DND-41 (cell line): ENCODE results near the gene UQCRFS1.
"Not testable (repeated sequence)": the region's sequence is repeated elsewhere in the genome, so short reads cannot be mapped to it uniquely, and the experiment has no call there.

Experiments used
- ATAC-seq: fragments of 200-7000 bp; cut with Tn5 transposase; 3 replicates; pipeline ENCODE4 v1.9.1; 2021; ENCODE audit warnings: low read depth; ENCODE audit not compliant: insufficient read depth
- DNase-seq: peaks from one replicate; pipeline ENCODE4 v3.0.0-alpha.2; 2020
- H2AFZ ChIP-seq: 2 replicates; pipeline ENCODE4 v1.6.0; 2012; ENCODE audit warnings: low read depth, low read length
- H3K27ac ChIP-seq: 2 replicates; pipeline ENCODE4 v1.5.1; 2012; ENCODE audit warnings: low read length, inconsistent platforms
- H3K27me3 ChIP-seq: fragments of 200-600 bp; sonication (generic); 2 replicates; pipeline ENCODE4 v1.6.0; 2012; ENCODE audit warnings: low read length, mild to moderate bottlenecking, inconsistent platforms; ENCODE audit not compliant: insufficient read depth, poor library complexity
- H3K36me3 ChIP-seq: 2 replicates; pipeline ENCODE4 v1.5.1; 2012; ENCODE audit warnings: low read length, inconsistent platforms; ENCODE audit not compliant: insufficient read depth
- H3K4me1 ChIP-seq: 2 replicates; pipeline ENCODE4 v1.5.1; 2012; ENCODE audit warnings: mild to moderate bottlenecking, low read length; ENCODE audit not compliant: insufficient read depth
- H3K4me2 ChIP-seq: 2 replicates; pipeline ENCODE4 v1.6.0; 2012; ENCODE audit warnings: mild to moderate bottlenecking, moderate library complexity, low read length, inconsistent platforms; ENCODE audit not compliant: insufficient read depth
- H3K4me3 ChIP-seq, 2 experiments: fragments of 200-600 bp in 1 of 2; shearing (Covaris generic) in 1 of 2; 2 replicates each; pipeline ENCODE4 v1.5.1; 2012 to 2016; ENCODE audit warnings: inconsistent platforms in 2 of 2, low read length in 2 of 2, mild to moderate bottlenecking in 2 of 2, low read depth in 1 of 2, moderate library complexity in 1 of 2
- H3K79me2 ChIP-seq: 2 replicates; pipeline ENCODE4 v1.6.0; 2012; ENCODE audit warnings: low read length, inconsistent platforms; ENCODE audit not compliant: insufficient read depth
- H3K9ac ChIP-seq: 2 replicates; pipeline ENCODE4 v1.6.0; 2012; ENCODE audit warnings: low read depth, mild to moderate bottlenecking, inconsistent platforms, low read length, moderate library complexity
- H3K9me3 ChIP-seq: 2 replicates; pipeline ENCODE4 v1.5.1; 2012; ENCODE audit warnings: low read length, moderate library complexity, mild to moderate bottlenecking, inconsistent platforms; ENCODE audit not compliant: insufficient read depth, severe bottlenecking
- H4K20me1 ChIP-seq: 2 replicates; pipeline ENCODE4 v1.6.0; 2012; ENCODE audit warnings: low read length; ENCODE audit not compliant: insufficient read depth
- CTCF ChIP-seq: IDR thresholded peaks from 2 replicates; pipeline ENCODE4 v1.5.1; 2012; ENCODE audit warnings: borderline replicate concordance, low read length, moderate library complexity, mild to moderate bottlenecking; ENCODE audit not compliant: poor library complexity, severe bottlenecking; ENCODE audit errors: extremely low read depth
- EZH2 ChIP-seq: IDR thresholded peaks from 3 replicates; pipeline ENCODE4 v1.6.1; 2012; ENCODE audit warnings: borderline replicate concordance, low read depth, mild to moderate bottlenecking, moderate library complexity, low read length, inconsistent platforms; ENCODE audit not compliant: severe bottlenecking

The UQCRFS1 gene

DNA sequence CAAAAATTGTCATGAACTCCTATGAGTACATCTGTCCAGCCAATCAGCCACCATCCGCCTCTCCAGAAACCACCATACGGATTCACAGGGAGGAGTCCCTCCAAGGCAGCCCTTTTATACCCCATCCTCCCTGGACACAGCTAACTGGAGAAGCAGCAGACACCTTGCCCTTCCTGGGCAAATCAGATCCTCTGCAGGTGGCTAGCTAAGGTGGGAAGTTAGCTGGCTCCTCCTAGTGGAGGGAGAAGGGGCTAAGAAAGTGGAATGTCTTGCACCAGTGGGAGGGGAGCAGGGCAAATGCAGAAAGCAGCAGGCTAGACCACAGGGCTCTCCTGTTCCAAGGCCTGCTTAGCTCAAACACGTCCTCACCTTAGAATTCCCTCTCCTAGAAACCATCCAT, 46.2 kb upstream of the UQCRFS1 start:
- Histone ChIP-seq H3K4me2 (no peak overlapping the region), H3K36me3 (no peaks in the 10 kb centered on the region), H2AFZ (no peak overlapping the region), H3K79me2 (no peaks in the 10 kb centered on the region), H3K4me3 (no peak overlapping the region), H4K20me1 (no peaks in the 10 kb centered on the region), H3K9me3 (no peaks in the 10 kb centered on the region), H3K4me1 (no peaks in the 10 kb centered on the region), H3K27me3 (no peaks in the 10 kb centered on the region), H3K27ac (no peak overlapping the region), H3K9ac (no peak overlapping the region)
- TF ChIP-seq CTCF (peak; percentile 54), EZH2 (no peak)
- DNase-seq (peak; percentile 7), ATAC-seq (0 out of 3 replicates have a peak, but pooled peaks have one; percentile 29)

DNA sequence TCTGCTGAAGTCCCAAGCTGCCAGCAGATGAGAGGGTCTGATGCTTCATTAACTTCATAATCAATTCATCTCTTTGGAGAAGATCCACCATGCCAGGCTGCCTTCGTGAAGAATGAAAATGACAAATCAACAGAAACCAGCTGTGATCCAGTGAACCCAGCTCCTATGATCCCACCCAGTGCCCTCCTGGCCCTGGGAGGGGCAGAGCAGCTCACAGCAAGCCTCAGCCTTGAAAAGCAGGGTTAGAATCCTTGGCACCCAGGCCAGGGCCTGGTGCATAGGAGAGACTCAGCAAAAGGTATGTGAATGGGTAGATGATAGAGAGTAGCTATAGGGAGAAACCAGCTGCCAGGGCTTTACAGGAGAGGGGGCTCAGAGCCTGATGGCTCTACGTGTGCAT, 43.6 kb upstream of the UQCRFS1 start:
- Histone ChIP-seq H3K4me2 (no peak overlapping the region), H3K27ac (no peak overlapping the region), H3K36me3 (no peaks in the 10 kb centered on the region), H2AFZ (no peak overlapping the region), H3K79me2 (no peaks in the 10 kb centered on the region), H3K4me1 (no peaks in the 10 kb centered on the region), H4K20me1 (no peaks in the 10 kb centered on the region), H3K4me3 (no peak overlapping the region), H3K9ac (no peak overlapping the region), H3K9me3 (no peaks in the 10 kb centered on the region), H3K27me3 (no peaks in the 10 kb centered on the region)
- DNase-seq (no peak), ATAC-seq (no peak)
- no peak for TF ChIP-seq EZH2
- TF ChIP-seq CTCF = no peak

DNA sequence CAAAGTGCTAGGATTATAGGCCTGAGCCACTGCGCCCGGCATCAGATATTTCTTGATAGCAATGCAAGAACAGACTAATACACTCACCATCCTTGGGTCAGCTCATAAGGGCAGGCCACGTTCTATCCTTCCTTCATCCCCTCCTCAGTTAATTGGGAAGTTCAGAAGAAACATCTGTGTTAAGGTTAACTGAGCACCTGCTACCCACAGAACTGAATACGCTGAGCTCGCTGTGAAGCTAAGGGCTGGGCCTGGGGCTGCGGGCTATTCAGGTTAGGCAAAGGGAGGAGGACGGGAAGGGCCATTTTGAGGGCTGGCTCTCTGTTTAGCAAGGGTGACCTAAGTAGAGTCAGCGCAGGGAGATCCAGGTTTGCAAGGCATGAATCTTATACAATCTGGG, 43.0 kb upstream of the UQCRFS1 start:
- H3K4me1 ChIP-seq = no peaks in the 10 kb centered on the region
- ATAC-seq (no peak), DNase-seq (no peak)
- no peak overlapping the region for H3K27ac ChIP-seq
- no peaks in the 10 kb centered on the region for H3K79me2 ChIP-seq
- TF ChIP-seq EZH2 (no peak), CTCF (no peak)
- no peak overlapping the region for H3K4me2 ChIP-seq
- no peak overlapping the region for H2AFZ ChIP-seq
- H3K36me3 ChIP-seq = no peaks in the 10 kb centered on the region
- no peak overlapping the region for H3K9ac ChIP-seq
- no peaks in the 10 kb centered on the region for H3K9me3 ChIP-seq
- H3K4me3 ChIP-seq = no peak overlapping the region
- H4K20me1 ChIP-seq = no peaks in the 10 kb centered on the region
- no peaks in the 10 kb centered on the region for H3K27me3 ChIP-seq

DNA sequence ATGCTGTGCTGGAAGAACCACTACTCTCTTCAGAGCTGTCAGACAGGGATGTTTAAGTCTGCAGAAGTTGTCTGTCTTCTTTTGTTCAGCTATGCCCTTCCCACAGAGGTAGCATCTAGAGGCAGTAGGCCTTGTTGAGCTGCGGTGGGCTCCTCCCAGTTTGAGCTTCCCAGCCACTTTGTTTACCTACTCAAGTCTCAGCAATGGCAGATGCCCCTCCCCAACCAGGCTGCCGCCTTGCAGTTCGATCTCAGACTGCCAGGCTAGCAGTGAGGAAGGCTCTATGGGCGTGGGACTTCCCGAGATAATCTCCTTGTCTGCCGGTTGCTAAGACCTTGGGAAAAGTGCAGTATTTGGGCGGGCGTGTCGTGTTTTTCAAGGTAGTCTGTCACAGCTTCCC, 42.1 kb upstream of the UQCRFS1 start:
- no peak overlapping the region for H2AFZ ChIP-seq
- no peaks in the 10 kb centered on the region for H3K4me1 ChIP-seq
- no peak overlapping the region for H3K27ac ChIP-seq
- DNase-seq (no peak), ATAC-seq (no peak)
- TF ChIP-seq CTCF (no peak), EZH2 (no peak)
- no peak overlapping the region for H3K4me2 ChIP-seq
- no peak overlapping the region for H3K9ac ChIP-seq
- no peaks in the 10 kb centered on the region for H3K36me3 ChIP-seq
- H4K20me1 ChIP-seq = no peaks in the 10 kb centered on the region
- H3K79me2 ChIP-seq = no peaks in the 10 kb centered on the region
- no peak overlapping the region for H3K4me3 ChIP-seq
- no peaks in the 10 kb centered on the region for H3K9me3 ChIP-seq
- H3K27me3 ChIP-seq = no peaks in the 10 kb centered on the region

GRCh38 chr19:29249798-29250197, 36.8 kb upstream of the UQCRFS1 start:
- H2AFZ ChIP-seq, H3K4me1 ChIP-seq, H3K79me2 ChIP-seq, H3K27ac ChIP-seq, ATAC-seq, H3K4me2 ChIP-seq, H3K9me3 ChIP-seq, H3K4me3 ChIP-seq, H3K36me3 ChIP-seq, H3K27me3 ChIP-seq, DNase-seq, H4K20me1 ChIP-seq, H3K9ac ChIP-seq: not testable (repeated sequence)
